Liver (tissue), 9 donors: ENCODE measurements around the gene ABCA6. TPM values are rescaled to one million over a fixed set of nuclear protein-coding genes. Genes with fewer than 3 reads are reported as not detected.
A peak's percentile ranks its signal among the peaks of the same experiment; 100 is the strongest.

Experiments used
- DNase-seq: peaks from one replicate; pipeline ENCODE4 v3.0.0-alpha.2; 2017; ENCODE audit warnings: low spot score
- H3K27ac ChIP-seq, 2 donors: one replicate each; pipeline ENCODE4 v1.7.0; 2013; ENCODE audit warnings: inconsistent platforms in 2 of 2, low read length in 2 of 2, control low read depth in 1 of 2, low read depth in 1 of 2, mild to moderate bottlenecking in 1 of 2
- H3K27me3 ChIP-seq, 4 donors: one replicate each; pipeline versions ENCODE4 v1.6.1 to v1.7.0; 2013; ENCODE audit warnings: low read length in 3 of 4, inconsistent platforms in 1 of 4, mild to moderate bottlenecking in 1 of 4, moderate library complexity in 1 of 4; ENCODE audit not compliant: control insufficient read depth in 4 of 4, insufficient read depth in 4 of 4
- H3K36me3 ChIP-seq, 4 donors: one replicate each; pipeline versions ENCODE4 v1.6.1 to v1.7.0; 2013; ENCODE audit warnings: low read length in 3 of 4, mild to moderate bottlenecking in 3 of 4, low read depth in 1 of 4, moderate library complexity in 1 of 4; ENCODE audit not compliant: control insufficient read depth in 4 of 4, insufficient read depth in 3 of 4
- H3K4me1 ChIP-seq, 4 donors: one replicate each; pipeline versions ENCODE4 v1.6.1 to v1.7.0; 2013; ENCODE audit warnings: low read length in 3 of 4, mild to moderate bottlenecking in 3 of 4, moderate library complexity in 1 of 4; ENCODE audit not compliant: control insufficient read depth in 4 of 4, insufficient read depth in 4 of 4
- H3K4me3 ChIP-seq, 3 donors: one replicate each; pipeline versions ENCODE4 v1.6.1 to v1.7.0; 2013; ENCODE audit warnings: low read length in 3 of 3, control low read depth in 1 of 3, low read depth in 1 of 3, mild to moderate bottlenecking in 1 of 3
- H3K9ac ChIP-seq, 2 donors: one replicate each; pipeline ENCODE4 v1.7.0; 2013; ENCODE audit warnings: low read length in 2 of 2, mild to moderate bottlenecking in 2 of 2, moderate library complexity in 2 of 2, control low read depth in 1 of 2, low read depth in 1 of 2
- H3K9me3 ChIP-seq, 4 donors: one replicate each; pipeline versions ENCODE4 v1.6.1 to v1.7.0; 2013; ENCODE audit warnings: low read length in 3 of 4; ENCODE audit not compliant: control insufficient read depth in 4 of 4
- EGR1 ChIP-seq, 2 donors: IDR thresholded peaks; 2 replicates each; pipeline ENCODE4 v1.6.1; 2016 to 2018; ENCODE audit warnings: antibody characterized with exemption in 2 of 2, low read depth in 2 of 2
- FOXA1 ChIP-seq: IDR thresholded peaks from 2 replicates; pipeline ENCODE4 v1.6.1; 2016; ENCODE audit warnings: antibody characterized with exemption
- FOXA2 ChIP-seq: IDR thresholded peaks from 2 replicates; pipeline ENCODE4 v1.6.1; 2016; ENCODE audit warnings: antibody characterized with exemption
- HNF4A ChIP-seq, 2 donors: conservative IDR thresholded peaks; 2 replicates each; pipeline ENCODE4 v1.6.1; 2016; ENCODE audit warnings: antibody characterized with exemption in 2 of 2, mild to moderate bottlenecking in 2 of 2
- HNF4G ChIP-seq: IDR thresholded peaks from 2 replicates; pipeline ENCODE4 v1.6.1; 2016; ENCODE audit warnings: antibody characterized with exemption
- JUND ChIP-seq, 2 donors: IDR thresholded peaks; 2 replicates each; pipeline ENCODE4 v1.6.1; 2016; ENCODE audit warnings: antibody characterized with exemption in 2 of 2
- NR2F2 ChIP-seq: IDR thresholded peaks from 2 replicates; pipeline ENCODE4 v1.6.1; 2016; ENCODE audit warnings: antibody characterized with exemption
- RAD21 ChIP-seq, 2 donors: IDR thresholded peaks; 2 replicates each; pipeline ENCODE4 v1.6.1; 2016; ENCODE audit warnings: antibody characterized with exemption in 2 of 2, mild to moderate bottlenecking in 2 of 2
- RXRA ChIP-seq, 2 donors: IDR thresholded peaks; 2 replicates each; pipeline ENCODE4 v1.6.1; 2017 to 2018; ENCODE audit warnings: antibody characterized with exemption in 2 of 2, mild to moderate bottlenecking in 1 of 2
- SP1 ChIP-seq: IDR thresholded peaks from 2 replicates; pipeline ENCODE4 v1.6.1; 2018; ENCODE audit warnings: antibody characterized with exemption, mild to moderate bottlenecking
- TAF1 ChIP-seq: conservative IDR thresholded peaks from 2 replicates; pipeline ENCODE4 v1.6.1; 2016; ENCODE audit warnings: antibody characterized with exemption, mild to moderate bottlenecking
- YY1 ChIP-seq: IDR thresholded peaks from 2 replicates; pipeline ENCODE4 v1.6.1; 2016; ENCODE audit warnings: antibody characterized with exemption, mild to moderate bottlenecking
- WGBS: extraction: QIAGEN DNeasy Blood & Tissue Kit; methylation state at CpG from one replicate; pipeline ENCODE4 v1.1.7; 2013; 5-methylcytosine and 5-hydroxymethylcytosine counted together
- polyA plus RNA-seq, 2 donors: library from polyadenylated mRNA; stranded (reverse) in 1 of 2; unstranded in 1 of 2; fragments of 200-250 nt in 1 of 2; fragments of >200 nt in 1 of 2; fragmentation: Nextera tagmentation in 1 of 2; extraction: Ambion mirVana in 1 of 2; gene quantifications; one replicate each; pipeline versions ENCODE4 v1.2.1 to v1.2.3, GENCODE V29; 2013 to 2015
- total RNA-seq, 2 donors: library from RNA; depleted of rRNA; stranded (reverse); fragments of >200 nt; gene quantifications; one replicate each; pipeline ENCODE4 v1.2.3, GENCODE V29; 2014
- TF ChIP-seq, protein P1 (sequence below): fragments of 150-350 bp; IDR thresholded peaks from 2 replicates; pipeline ENCODE4 v1.5.1; 2017; ENCODE audit warnings: improper control_type of control experiment, low read depth, low read length; ENCODE audit not compliant: missing input control
- TF ChIP-seq, protein P2 (sequence below): IDR thresholded peaks from 2 replicates; pipeline ENCODE4 v1.6.1; 2016; ENCODE audit warnings: antibody characterized with exemption, mild to moderate bottlenecking
- TF ChIP-seq, protein P3 (sequence below): IDR thresholded peaks from 2 replicates; pipeline ENCODE4 v1.6.1; 2016; ENCODE audit warnings: antibody characterized with exemption
- TF ChIP-seq, protein P4 (sequence below): IDR thresholded peaks from 2 replicates; pipeline ENCODE4 v1.6.1; 2016; ENCODE audit warnings: antibody characterized with exemption
- TF ChIP-seq, protein P5 (sequence below): IDR thresholded peaks from 2 replicates; pipeline ENCODE4 v1.6.1; 2016; ENCODE audit warnings: antibody characterized with exemption
- donor health status: healthy.
- donor health status: healthy.
- donor health status: healthy.
- donor health status: healthy.
- donor health status: healthy.

The ABCA6 gene
- total and polyA plus RNA-seq, 4 donors: 37.5 to 158 (median 47.5) TPM

DNA sequence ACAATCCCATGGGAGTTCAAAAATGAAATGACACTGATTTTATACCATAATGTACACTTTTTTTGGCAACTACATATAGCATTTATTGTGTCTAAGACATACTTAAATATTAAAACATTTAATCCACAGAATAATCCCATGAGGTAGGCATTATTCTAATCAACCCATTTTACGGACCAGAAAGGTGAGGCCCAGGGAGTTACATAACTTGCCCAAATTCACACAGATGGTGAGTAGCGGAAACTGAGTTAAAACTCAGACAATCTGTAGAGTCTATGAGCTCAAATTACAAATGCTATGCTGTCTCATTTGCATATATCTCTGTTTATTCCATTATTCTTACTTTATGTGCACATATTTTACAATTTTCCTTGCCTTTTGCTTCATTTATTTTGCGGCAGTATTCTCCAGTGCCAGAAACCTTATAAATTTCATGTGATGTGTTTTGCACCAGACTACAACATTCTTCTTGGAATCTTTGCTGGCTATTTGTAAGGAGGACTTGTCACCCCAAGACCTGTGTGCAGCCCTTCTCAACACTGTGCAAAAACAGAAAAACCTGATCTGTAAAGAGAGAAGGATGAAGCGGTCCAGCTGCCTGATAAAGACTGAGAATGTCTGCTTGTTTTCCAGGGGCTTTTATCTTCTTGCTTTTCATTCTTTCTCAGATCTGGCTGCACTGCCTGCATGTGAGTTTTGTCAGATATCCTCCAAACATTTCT lies 78.7 kb downstream of the ABCA6 start:
- H3K27me3 ChIP-seq: no peaks in the 10 kb centered on the region
- H3K4me3 ChIP-seq: no peak overlapping the region
- WGBS: 90% methylated on average over 4 of the region's 4 CpGs

DNA sequence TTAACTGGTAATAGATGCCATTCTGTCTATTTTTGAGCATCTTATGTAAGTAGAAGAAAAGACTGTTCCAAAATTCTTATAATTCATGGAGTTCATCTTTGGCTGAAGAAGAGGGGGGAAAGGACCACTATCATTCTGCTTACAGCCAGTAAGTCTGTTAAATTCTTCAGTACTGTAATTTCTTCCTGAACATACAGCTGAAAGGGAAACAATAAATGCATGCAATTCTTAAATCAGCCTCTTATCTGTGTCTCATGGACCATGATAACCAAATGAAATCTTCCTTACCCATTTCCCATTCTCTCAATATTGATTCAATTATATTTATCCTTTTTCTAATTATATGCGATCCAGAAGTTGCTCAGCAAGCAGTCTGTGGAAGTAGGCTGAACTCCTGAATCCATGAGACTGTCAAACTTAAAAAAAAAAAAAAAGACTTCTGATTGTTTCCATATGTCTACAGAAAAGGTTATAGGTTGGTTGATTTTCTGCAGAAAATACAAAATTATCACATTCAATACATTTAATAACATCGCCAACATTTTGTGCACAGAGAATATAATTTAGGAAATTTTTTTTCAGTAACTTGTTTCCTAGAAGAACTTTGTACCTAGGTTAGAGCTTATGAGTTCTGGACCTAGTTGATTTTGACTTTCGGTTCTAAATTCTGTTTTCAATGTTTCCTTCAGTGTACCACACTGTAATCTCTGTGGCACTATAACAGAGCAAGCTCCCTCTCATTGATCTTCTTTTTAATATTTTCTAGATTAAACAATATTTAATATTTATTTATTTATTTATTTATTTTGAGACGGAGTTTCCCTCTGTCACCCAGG lies 79.8 kb downstream of the ABCA6 start:
- no peaks in the 10 kb centered on the region for H3K27me3 ChIP-seq
- DNase-seq: no peak
- peak; percentile 52 to 64 for TF ChIP-seq HNF4A (conservative IDR thresholded peaks at IDR 0.05)
- TF ChIP-seq SP1: no peak
- H3K4me1 ChIP-seq: peaks cover 0 to 5% (median 2%) of the 10 kb centered on the region in 4 donors
- H3K9ac ChIP-seq: no peak overlapping the region
- no peaks in the 10 kb centered on the region for H3K9me3 ChIP-seq
- H3K27ac ChIP-seq: no peak overlapping the region
- no peak overlapping the region for H3K4me3 ChIP-seq
- H3K36me3 ChIP-seq: peaks cover 0 to 10% (median 2%) of the 10 kb centered on the region in 4 donors
- 54% methylated on average over 4 of the region's 4 CpGs for WGBS

More for the DNA sequence above, 78.7 kb downstream of the ABCA6 start:
- Histone ChIP-seq H3K9ac (no peak overlapping the region), H3K4me1 (peaks cover 0 to 5% (median 2%) of the 10 kb centered on the region in 4 donors), H3K27ac (peak overlapping the region in 1 of 2 donors; percentile 28), H3K36me3 (peaks cover 0 to 7% (median 2%) of the 10 kb centered on the region in 4 donors), H3K9me3 (no peaks in the 10 kb centered on the region)
- TF ChIP-seq TAF1: no peak
- no peak for TF ChIP-seq RAD21 (IDR thresholded peaks at IDR 0.05)
- TF ChIP-seq RXRA (IDR thresholded peaks at IDR 0.05): no peak
- TF ChIP-seq SP1: no peak
- no peak for DNase-seq

DNA sequence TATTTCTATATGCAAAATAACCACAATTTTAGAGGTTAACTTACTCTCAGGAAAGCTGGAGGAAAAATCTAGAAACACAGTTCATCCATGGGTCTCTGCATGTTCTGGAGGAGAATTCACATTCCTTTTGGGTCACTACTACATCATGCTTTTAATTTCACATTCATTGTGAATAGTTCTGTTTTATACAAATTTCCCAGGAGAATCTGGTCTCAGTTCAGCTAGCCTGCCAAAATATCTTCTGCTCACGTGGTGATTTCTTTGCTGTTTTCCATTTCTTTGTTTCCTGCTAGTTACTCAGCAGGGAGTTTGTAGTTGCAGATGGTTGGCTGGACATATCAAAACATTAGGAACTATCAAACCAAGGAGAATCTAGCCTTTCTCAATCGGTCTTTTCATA lies 80.9 kb downstream of the ABCA6 start, which contains the start of gene ABCA9:
Gene ABCA9, minus strand, starts transcription at position 106 of the 400 bp plus-strand sequence. CDS start 9,801 bp downstream, outside the sequence.
- H3K27ac ChIP-seq: no peak within 1 kb of the TSS
- no peaks in the 10 kb centered on the region for H3K9me3 ChIP-seq
- no peak within 1 kb of the TSS for H3K4me3 ChIP-seq
- peaks cover 0 to 5% (median 2%) of the 10 kb centered on the region in 4 donors for H3K4me1 ChIP-seq
- H3K36me3 ChIP-seq: peaks cover 0 to 3% (median 0%) of the 10 kb centered on the region in 4 donors
- TF ChIP-seq SP1 (no peak), FOXA1 (no peak), FOXA2 (no peak), HNF4G (no peak), EGR1 (IDR thresholded peaks at IDR 0.05; ENCODE audit: low read depth in 2 of 2) (no peak), RAD21 (IDR thresholded peaks at IDR 0.05) (no peak), JUND (IDR thresholded peaks at IDR 0.05) (no peak), HNF4A (conservative IDR thresholded peaks at IDR 0.05) (no peak), YY1 (no peak), TAF1 (no peak), NR2F2 (peak; percentile 11), RXRA (IDR thresholded peaks at IDR 0.05) (no peak)
- TF ChIP-seq, protein P1, sequence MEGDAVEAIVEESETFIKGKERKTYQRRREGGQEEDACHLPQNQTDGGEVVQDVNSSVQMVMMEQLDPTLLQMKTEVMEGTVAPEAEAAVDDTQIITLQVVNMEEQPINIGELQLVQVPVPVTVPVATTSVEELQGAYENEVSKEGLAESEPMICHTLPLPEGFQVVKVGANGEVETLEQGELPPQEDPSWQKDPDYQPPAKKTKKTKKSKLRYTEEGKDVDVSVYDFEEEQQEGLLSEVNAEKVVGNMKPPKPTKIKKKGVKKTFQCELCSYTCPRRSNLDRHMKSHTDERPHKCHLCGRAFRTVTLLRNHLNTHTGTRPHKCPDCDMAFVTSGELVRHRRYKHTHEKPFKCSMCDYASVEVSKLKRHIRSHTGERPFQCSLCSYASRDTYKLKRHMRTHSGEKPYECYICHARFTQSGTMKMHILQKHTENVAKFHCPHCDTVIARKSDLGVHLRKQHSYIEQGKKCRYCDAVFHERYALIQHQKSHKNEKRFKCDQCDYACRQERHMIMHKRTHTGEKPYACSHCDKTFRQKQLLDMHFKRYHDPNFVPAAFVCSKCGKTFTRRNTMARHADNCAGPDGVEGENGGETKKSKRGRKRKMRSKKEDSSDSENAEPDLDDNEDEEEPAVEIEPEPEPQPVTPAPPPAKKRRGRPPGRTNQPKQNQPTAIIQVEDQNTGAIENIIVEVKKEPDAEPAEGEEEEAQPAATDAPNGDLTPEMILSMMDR: no peak
- TF ChIP-seq, protein P2, sequence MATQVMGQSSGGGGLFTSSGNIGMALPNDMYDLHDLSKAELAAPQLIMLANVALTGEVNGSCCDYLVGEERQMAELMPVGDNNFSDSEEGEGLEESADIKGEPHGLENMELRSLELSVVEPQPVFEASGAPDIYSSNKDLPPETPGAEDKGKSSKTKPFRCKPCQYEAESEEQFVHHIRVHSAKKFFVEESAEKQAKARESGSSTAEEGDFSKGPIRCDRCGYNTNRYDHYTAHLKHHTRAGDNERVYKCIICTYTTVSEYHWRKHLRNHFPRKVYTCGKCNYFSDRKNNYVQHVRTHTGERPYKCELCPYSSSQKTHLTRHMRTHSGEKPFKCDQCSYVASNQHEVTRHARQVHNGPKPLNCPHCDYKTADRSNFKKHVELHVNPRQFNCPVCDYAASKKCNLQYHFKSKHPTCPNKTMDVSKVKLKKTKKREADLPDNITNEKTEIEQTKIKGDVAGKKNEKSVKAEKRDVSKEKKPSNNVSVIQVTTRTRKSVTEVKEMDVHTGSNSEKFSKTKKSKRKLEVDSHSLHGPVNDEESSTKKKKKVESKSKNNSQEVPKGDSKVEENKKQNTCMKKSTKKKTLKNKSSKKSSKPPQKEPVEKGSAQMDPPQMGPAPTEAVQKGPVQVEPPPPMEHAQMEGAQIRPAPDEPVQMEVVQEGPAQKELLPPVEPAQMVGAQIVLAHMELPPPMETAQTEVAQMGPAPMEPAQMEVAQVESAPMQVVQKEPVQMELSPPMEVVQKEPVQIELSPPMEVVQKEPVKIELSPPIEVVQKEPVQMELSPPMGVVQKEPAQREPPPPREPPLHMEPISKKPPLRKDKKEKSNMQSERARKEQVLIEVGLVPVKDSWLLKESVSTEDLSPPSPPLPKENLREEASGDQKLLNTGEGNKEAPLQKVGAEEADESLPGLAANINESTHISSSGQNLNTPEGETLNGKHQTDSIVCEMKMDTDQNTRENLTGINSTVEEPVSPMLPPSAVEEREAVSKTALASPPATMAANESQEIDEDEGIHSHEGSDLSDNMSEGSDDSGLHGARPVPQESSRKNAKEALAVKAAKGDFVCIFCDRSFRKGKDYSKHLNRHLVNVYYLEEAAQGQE: no peak
- TF ChIP-seq, protein P3, sequence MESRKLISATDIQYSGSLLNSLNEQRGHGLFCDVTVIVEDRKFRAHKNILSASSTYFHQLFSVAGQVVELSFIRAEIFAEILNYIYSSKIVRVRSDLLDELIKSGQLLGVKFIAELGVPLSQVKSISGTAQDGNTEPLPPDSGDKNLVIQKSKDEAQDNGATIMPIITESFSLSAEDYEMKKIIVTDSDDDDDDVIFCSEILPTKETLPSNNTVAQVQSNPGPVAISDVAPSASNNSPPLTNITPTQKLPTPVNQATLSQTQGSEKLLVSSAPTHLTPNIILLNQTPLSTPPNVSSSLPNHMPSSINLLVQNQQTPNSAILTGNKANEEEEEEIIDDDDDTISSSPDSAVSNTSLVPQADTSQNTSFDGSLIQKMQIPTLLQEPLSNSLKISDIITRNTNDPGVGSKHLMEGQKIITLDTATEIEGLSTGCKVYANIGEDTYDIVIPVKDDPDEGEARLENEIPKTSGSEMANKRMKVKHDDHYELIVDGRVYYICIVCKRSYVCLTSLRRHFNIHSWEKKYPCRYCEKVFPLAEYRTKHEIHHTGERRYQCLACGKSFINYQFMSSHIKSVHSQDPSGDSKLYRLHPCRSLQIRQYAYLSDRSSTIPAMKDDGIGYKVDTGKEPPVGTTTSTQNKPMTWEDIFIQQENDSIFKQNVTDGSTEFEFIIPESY: no peak
- TF ChIP-seq, protein P4, sequence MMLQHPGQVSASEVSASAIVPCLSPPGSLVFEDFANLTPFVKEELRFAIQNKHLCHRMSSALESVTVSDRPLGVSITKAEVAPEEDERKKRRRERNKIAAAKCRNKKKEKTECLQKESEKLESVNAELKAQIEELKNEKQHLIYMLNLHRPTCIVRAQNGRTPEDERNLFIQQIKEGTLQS: no peak
- TF ChIP-seq, protein P5, sequence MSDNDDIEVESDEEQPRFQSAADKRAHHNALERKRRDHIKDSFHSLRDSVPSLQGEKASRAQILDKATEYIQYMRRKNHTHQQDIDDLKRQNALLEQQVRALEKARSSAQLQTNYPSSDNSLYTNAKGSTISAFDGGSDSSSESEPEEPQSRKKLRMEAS: peak; percentile 8
- no peak within 1 kb of the TSS for H3K9ac ChIP-seq
- no peak for DNase-seq
- H3K27me3 ChIP-seq: no peaks in the 10 kb centered on the region
- WGBS: 49% methylated on average over 2 of the region's 2 CpGs
